Measurements from ENCODE around the gene VAMP1. TPM values are rescaled to one million over a fixed set of nuclear protein-coding genes. Genes with fewer than 3 reads are reported as not detected.

Gene VAMP1
- total and polyA plus RNA-seq, 2 of the 13 experiments (the other 11 are each of a cell fraction or from before 2014, with no cell fraction given), result 2.5 to 7.4 TPM

DNA sequence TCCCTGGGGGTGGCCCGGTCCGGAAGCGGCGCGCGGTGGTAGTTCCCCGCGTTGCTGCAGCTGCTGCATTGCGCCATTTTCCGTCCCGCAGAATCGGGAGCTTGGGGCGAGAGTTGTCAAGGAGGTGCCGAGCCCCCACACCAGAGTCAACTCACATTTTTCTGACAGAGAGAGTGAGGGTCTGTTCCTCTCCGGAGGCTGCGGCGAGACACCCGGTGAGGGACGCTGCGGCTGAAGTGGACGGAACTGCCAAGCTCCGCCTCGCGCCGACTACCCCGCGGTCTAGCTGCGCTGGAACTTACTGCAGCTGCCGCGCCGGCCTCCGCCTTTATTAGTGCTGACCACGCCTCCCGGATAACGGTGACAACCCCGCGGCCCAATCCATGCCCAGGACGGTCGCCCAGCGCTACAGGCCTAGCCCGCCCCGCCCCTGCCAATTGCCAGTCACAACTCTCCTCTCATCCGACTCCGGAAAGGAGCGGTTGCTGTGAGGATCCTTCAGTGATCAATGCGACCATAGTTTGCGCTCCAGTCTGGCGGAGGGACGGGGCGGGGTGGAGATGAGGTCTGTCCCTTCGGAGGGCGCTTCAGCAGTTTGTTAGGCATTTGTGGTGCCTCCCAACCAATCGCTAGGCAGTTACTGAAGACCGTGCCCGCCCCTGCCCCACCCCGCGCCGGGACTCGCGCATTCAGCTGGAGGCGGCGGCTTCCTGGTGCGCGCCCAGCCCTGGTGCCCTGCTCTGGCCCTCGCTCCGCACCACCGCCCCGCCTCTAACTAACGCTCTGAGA lies at the start of gene VAMP1 (continued):
- peak; percentile 49; the same call in 1 of the 2 replicates for TF ChIP-seq RELA (CRISPR knock-in tag; IDR thresholded peaks at IDR 0.05)
- 0 out of 2 replicates have a peak, but pooled peaks have one; percentile 7 for TF ChIP-seq TFE3 (CRISPR knock-in tag; IDR thresholded peaks at IDR 0.05)
- peak; percentile 84; the same call in 1 of the 2 replicates for TF ChIP-seq KDM3A (CRISPR knock-in tag; IDR thresholded peaks at IDR 0.05; ENCODE audit: low read depth)
- TF ChIP-seq ZNF713 (CRISPR knock-in tag; IDR thresholded peaks at IDR 0.05), result no peak
- no peak for TF ChIP-seq FOXA1 (IDR thresholded peaks at IDR 0.05)
- peak; percentile 3; the same call in 1 of the 2 replicates for TF ChIP-seq FOXA1 (CRISPR knock-in tag; IDR thresholded peaks at IDR 0.05)
- TF ChIP-seq SNAPC4 (CRISPR knock-in tag; IDR thresholded peaks at IDR 0.05), result peak; percentile 79; the same call in 1 of the 2 replicates
- TF ChIP-seq ZNF33A (CRISPR knock-in tag; IDR thresholded peaks at IDR 0.05; ENCODE audit: borderline replicate concordance), result peak; percentile 80
- no peak for TF ChIP-seq ZNF652 (CRISPR knock-in tag; IDR thresholded peaks at IDR 0.05; ENCODE audit: borderline replicate concordance, low read depth)
- peak; percentile 40 for TF ChIP-seq SKI (IDR thresholded peaks at IDR 0.05; ENCODE audit: partially characterized antibody)
- no peak for TF ChIP-seq MAF1 (CRISPR knock-in tag; IDR thresholded peaks at IDR 0.05; ENCODE audit: borderline replicate concordance)
- TF ChIP-seq POLR2AphosphoS5 (IDR thresholded peaks at IDR 0.05; ENCODE audit: low read depth, low read length), result peak; percentile 98
- TF ChIP-seq ZNF34 (CRISPR knock-in tag; IDR thresholded peaks at IDR 0.05; ENCODE audit: borderline replicate concordance), result no peak
- no peak for TF ChIP-seq ZNF883 (CRISPR knock-in tag; IDR thresholded peaks at IDR 0.05; ENCODE audit: not compliant biosample characterization)
- TF ChIP-seq KDM2A (CRISPR knock-in tag; IDR thresholded peaks at IDR 0.05; ENCODE audit: borderline replicate concordance, low read depth), result peak; percentile 90
- TF ChIP-seq EP300 (IDR thresholded peaks at IDR 0.05; ENCODE audit: low read depth in 2 of 2, low read length in 2 of 2), result no peak
- no peak for TF ChIP-seq EP300 (CRISPR knock-in tag; IDR thresholded peaks at IDR 0.05; ENCODE audit: borderline replicate concordance)
